ENCODE results near the gene ANKRD10.

The ANKRD10 gene

DNA sequence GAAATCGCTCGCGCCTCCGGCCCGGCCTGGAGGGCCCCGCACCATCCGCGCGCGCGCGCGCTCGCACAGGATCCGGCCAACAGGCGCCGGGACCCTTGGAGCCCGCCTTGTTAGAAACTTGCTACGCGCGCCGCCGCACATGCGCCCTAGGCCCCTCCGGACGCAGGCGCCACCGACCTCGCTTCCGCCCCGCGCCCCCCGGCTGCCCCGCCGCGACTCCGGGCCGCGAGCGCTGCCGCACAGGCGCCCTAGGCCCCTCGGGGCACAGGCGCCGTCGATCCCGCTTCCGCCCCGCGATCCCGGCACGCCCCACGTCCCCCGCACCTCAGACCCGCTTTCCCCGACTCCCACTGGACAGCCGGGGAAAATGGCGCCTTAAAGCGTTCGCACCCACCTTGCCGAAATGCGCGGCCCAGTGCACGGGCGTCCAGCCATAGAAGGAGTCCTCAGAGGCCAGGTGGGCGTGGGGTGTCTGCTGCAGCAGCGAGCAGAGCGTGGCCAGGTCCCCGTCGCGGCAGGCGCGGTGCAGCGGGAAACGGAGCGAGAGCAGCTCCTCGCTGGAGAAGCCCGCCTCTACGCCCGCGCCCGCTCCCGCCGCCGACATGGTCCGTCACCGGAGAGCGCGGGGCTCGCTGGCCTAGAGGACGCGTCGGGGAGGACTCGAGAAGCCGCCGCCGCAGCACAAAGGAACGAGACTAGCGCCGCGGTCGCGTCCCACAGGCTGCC is 375 bp downstream of the ANKRD10 start:
- DNase-seq (ENCODE audit: low read depth): peak; percentile 64

DNA sequence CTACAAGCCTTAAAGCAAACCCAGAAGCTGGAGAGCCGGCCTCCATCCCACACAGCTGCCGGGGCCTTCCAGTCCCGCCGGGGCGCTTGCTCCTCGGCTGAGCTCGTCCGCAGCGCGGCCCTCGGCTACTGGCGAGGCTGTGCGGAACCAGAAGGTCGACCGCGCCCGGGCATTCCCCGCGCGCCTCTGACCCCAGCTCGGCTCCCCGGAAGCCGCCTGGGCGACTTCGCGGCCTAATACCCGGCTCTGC is 863 bp downstream of the ANKRD10 start:
- no peak for DNase-seq (ENCODE audit: low read depth)

DNA sequence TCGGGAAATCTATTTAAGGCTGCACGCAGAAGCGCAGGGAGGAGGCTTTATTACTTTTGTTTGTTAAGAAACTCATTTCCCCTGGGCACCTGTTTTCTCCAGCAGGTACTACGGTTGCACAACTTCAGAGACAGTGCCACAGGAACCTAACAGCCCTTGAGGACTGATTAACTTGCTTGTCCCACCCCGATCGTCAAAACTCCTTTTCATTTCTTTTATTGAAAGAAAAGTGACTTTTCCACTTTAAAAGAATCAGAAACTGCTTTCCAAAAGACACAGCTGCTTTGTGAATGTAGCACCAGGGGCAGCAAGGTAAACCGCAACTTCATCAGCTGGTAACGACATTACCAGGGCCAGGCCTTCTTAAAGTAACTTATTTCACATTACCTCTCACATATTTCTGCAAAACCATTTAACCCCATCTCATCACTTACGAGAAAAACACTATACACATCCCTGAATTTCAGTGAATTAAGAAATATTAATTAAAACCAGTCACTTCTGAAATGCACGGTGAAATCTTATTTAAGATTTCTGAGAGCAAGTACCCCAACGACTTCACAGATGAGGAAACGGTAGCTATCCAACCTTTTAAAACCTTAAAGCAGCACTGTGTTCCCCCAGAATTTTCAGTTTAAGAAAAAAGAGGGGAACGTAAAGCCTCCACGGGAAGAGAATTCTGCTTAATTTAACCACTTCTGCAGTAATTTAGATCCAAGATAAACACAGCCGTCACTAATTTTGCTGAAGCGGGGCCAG is 1.4 kb downstream of the ANKRD10 start:
- no peak for DNase-seq (ENCODE audit: low read depth)

DNA sequence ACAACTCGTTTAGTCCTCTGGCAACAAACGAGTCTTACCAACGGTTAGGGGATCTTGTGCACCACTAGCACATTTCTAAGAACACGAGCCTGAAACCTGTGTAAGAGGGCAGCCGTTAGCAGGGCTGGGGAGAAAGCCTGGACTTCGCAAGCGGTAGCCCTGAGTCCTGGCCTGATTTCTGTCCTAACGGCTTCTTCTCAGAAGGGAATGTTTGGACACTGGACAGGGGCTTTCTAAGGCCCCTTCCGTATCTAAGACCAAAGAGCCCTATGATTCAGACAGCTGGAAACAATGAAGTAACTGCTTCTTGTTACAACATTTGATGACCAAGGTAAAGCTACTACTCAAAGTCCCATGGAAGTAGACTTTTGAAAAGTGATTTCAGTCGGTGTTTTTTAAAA is 2.2 kb downstream of the ANKRD10 start:
- no peak for DNase-seq (ENCODE audit: low read depth)

DNA sequence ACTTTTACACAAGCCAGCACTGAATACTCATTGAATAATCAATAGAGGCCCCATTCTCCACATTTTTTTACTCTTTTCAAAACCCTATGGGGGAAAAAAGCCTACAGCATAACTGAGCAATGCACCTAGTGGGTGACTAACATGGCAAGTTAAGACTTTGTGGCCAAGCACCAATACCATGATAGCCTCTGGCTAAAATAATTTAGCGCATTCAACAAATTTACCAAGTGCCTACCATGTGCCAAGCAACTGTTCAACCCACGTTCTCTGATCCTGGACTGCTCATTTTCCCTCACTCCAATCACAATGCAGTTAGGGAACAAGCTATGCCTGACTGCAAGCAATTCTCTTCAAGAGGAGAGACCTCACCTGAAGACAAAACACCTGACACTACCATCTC is 3.0 kb downstream of the ANKRD10 start:
- no peak for DNase-seq (ENCODE audit: low read depth)

DNA sequence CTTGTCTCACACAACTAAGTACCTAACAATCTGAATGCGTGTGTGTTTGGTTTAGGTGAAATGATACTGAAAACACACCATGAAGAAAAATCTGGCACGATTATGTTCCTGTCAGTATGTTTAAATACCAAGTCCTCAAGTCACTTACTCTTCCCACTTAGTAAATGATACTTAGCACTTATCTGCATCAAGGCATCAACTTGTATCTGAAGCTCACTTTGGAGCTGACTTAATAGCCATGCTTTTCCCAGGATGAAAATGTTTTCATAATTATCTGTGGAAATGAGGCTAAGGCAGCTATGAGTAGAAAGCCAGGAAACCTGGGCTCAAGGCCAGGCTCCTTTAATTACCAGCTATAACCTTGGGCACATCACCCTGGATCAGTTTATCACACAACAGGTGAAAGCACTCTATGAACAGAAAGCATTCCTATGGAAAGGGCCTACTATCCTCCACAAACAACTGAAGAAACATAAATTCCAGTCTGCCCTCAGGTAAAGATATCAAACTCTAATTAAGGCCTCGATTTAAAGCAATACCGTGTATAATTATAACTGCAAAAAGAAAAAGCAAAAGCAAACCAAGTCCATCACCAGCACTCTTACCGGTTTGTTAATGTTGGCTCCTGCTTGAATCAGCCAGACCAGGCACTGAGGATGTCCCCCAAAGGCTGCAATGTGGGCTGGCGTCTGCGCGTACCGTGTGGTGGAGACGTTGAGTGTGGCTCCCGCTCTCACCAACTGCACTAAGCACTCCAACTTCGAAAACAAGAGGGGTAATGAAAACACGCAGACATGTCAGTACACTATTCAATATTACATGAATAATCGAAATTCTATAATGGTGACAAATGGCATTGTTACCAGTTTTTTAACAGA is 4.6 kb downstream of the ANKRD10 start:
- DNase-seq (ENCODE audit: low read depth): no peak

DNA sequence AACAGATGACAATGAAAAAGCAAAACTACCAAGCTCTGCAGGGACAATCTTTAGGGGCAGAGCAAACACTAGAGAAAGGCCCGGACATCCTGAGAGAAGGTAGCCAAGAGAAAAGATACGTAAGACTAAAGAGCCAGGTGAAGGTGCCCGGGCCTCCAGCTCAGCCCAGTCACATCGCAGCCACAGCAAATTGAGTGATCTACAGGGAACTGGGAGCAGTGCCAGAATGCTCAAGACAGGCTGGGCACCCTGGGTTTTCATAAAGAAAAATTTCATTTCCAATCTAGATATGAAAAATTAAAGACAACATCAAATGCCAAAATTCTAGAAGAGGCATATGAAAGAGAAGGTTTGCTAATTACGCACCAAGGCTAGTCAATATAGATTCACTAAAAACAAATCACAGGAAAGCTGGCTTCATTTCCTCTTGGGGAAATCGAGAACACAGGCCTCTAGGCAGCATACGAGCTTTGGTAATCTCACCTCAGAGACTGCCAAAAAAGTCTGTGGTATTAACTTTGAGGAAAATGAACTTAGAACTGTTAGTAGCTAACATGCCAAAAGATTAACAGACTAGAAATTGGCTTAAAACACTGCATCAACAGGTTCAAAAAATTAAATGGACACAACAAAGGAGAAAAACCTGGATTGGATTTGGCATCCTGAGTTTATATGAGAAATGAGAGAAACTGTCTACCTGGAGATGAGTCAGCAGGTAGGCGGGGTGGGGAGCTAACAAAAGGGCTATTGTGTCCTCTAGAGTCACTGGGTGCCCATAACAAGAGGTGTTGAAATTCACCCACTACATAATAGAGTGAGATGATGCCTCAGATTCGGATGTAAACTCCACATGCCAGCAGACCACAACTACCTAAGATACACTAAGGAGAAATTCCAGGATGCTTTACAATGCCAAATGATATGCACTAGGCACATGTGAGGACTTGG is 6.6 kb downstream of the ANKRD10 start:
- no peak for DNase-seq (ENCODE audit: low read depth)

DNA sequence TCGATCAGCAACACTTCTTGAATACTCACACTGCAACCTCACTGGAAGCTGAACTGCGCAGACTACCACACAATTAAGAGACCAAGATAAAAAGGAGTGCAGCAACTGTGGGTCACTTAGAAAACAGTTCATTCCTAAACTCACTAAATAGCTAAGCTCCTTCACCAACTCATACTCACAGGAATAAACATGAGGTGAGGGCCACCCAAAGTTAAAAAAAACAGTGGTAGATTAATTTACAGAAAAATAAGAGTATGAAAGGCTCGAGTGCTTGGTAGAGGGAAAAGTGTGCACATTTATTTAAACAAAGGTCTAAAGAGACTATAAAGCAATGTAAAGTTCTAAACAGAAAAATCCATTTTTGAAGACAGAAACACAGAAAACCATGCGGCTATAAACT is 7.6 kb downstream of the ANKRD10 start:
- DNase-seq (ENCODE audit: low read depth): no peak

DNA sequence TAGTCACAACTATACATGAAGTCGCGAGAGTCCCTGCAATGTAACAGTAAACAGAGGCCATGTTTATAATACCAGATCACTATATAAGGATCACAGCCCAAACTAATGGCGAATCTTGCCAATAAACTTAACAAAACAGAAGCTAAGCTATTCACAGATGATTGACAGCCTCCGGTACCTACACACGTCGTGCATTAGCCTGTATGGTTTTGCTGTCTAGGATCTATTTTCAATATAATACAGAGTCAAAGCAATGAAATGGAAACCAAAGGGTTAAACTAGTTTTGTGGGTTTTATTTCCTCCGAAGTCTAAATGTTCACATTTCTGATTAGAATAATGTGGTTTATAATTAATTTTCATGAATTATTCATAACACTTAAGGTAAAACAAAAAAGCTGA is 10.1 kb downstream of the ANKRD10 start:
- no peak for DNase-seq (ENCODE audit: low read depth)

DNA sequence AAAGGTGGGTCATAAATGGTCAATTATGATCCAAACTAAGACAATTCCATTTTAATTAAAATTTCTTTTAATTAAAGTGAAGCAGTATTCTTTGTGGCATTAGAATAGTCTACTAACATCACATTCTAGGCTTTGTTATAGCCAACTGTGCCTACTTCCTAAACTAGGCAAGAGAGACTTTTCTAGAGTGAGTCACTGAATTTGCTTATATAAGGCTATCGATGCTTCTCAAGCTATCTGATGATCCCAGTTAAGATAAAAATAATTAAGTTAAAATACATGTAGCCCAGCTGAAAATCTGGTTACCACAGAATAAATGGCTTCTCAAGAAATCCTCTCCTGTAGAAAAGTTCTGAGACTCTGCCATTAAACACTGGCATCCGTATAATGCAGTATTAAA is 12.5 kb downstream of the ANKRD10 start:
- no peak for DNase-seq (ENCODE audit: low read depth)

DNA sequence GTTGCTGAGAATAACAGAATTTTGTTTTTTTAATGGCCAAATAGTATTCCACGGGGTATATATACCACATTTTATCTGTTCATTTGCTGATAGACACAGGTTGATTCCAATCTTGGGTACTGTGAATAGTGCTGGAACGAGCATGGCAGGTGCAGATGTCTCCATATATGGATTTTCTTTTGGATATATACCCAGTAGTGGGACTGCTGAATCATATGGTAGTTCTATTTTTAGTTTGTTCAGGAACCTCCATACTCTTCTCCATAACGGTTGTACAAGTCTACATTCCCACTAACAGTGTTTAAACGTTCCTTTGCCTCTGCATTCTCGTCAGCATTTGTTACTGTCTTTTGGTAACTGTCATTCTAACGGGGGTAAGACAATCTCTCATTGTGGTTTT is 17.3 kb downstream of the ANKRD10 start:
- DNase-seq (ENCODE audit: low read depth): no peak

DNA sequence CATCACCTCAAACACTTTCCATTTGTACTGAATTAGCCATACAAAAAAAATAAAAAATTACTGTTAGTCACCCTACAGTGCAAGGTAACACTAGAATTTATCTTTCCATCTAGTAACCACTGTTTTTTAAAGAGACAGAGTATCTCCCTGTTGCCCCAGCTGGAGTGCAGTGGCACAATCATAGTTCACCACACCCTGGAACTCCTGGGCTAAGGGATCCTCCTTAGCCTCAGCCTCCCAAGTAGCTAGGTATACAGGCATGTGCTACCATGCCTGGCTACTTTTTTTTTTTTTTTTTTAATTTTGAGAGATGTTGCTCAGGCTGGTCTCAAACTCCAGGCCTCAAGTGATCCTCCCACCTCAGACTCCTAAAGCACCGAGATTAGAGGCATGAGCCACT is 17.9 kb downstream of the ANKRD10 start:
- DNase-seq (ENCODE audit: low read depth): no peak

DNA sequence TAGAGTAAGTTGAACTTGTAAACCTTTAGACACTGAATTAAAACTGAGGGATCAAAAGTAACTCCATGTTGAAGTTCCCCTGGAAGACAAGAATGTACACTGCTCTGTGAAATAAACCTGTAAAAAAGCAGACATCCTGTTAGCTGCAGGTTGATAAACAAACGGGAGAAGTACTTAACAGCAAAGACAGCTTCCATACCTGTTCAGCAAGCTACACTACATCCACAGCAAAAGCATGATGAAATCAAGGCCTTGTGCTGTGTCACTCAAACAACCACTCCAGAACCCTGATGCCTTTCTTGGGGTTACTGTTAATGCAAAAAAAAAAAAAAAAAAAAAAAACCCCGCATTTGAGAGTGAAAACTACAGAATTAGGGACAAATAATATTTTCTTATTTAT is 20.8 kb downstream of the ANKRD10 start:
- no peak for DNase-seq (ENCODE audit: low read depth)

DNA sequence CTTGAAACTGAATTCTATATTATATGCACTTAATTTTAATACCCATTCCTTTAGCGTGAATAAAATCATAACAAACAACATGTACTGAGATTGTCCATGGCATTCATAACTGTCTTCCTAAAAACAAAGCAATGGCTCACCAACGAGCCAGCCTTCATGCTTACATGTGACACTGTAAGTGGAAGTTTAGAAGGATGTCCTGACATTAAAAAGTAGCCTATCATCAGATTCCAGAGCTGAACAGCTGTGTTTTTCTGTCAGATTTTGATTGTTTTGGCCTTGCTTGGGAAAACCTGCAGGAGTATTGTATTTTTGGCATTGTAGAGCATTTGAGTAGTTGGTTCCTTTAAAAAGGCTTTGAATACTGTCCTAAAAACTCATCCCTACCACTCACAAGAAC is 21.3 kb downstream of the ANKRD10 start:
- DNase-seq (ENCODE audit: low read depth): no peak

DNA sequence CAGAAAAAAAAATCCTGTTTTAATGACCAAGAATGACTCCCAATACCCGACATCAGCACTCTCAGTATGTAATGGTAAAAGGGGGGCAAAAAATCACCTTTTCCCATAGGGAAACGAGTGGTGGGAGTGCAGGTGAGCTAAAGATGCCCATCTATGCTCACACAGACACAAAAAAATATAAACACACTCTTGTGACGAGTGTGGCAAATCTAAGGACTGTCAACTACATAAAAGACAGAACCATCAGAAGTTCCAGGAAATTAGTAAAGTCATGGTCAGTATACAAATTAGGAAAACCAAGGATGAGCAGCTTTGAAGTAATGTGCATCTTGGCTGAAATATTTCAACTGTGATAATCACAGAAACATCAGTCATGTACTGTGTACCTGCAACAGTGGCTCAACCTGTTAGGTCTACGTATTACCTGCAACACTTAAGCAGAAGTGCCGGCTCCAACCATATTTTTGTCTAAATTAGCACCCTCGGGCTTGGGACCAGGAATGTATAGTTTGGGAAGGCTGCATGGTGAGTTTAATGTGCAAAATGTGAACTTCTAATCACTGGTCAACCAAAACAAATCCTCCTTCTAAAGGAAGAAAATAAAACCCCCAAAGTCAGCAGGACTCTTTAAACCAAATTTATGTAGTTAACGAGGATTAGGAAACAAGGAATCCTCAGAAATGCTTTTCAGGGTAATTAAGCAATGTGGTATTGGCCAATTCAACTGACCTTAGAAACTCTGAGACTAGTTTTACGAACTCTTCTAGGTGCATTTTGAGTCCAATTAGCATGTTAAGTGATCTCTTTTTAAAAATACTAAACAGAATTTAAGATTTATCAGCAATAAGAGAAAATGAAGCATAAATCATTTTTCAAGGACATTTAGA is 24.3 kb downstream of the ANKRD10 start:
- no peak for DNase-seq (ENCODE audit: low read depth)

DNA sequence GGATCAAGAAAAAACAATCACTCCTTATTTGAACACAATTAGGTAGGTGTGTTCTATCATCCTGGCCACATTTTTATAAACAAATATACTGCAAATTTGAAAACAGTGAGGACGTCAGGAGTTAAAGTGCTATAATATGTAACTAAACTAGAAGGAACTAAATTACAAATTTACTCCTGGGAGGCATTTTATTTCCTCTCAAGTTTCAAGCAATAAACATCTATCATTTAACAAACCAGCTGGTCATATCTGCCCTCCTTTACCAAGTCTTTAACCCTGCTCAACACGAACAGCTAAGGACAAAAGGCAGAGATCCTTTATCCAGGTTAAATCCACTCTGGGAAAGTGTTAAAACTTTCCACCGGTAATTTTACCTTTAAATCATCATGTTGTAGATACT is 26.5 kb downstream of the ANKRD10 start:
- DNase-seq (ENCODE audit: low read depth): no peak

DNA sequence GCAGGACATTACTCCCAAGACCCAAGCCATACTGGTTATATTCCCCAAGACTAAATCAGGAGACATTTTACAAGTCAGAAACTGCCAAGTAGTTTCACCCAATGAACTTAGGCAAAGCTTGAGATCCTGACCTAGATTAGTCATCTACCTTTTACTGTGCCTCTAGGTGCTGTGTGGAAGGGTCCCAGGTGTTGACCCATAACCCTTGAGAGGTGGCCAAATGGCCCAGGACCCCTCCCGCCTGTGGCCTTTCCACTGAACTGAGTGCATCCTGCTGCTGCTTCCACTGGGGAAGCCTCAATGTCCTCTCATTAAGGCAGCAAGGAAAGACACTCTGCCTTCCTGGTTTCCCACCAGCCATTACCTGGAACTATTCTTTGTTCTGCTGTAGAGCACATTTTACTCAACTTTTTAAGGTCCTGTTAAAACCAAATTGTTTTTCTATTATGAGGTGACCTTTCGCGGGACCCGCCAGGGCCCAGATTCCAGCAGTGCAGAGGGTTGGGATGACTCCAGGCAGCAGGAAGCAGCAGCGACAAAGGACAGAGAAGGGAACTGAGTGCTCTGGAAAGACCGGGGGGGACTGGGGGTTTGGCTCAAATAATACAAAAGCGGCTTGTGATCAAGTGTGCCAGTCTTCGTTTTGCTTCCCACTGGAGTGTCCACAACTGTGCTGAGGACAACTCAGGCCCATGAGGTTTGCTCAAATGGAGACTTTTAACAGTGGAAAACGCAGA is 27.1 kb downstream of the ANKRD10 start:
- DNase-seq (ENCODE audit: low read depth): no peak

DNA sequence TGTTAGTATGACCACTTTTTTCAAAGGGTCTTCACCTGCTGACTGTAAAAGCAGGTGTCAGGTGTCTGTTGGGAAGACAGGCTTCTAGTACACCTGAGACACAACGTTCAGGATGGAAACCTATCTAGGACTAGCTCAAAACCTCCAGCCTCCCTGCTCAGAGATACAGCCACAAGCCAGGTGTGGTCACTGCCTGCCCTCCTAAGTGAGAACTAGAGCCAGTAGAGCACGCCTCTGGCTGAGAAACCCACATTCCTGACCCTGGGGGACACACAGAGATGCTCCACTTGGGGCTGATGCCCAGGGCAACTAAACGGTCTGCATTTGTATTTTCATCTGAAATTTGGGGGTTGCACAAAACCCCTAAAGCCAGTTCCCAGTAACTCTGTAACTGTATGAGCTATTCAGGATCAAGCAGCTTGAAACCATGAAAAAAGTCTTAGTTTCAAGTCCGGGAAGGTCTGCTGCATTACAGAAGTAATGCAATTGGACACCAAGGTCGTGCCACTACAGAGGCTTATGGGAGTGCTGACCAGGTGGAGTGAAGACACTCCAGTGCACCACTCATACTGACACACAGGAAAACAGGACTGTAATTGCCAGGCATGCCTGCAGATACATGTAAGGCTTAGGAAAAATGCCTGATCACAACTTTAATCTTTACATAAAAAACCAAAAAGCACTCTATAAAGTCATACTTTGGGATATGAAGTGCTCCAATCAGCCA is 27.8 kb downstream of the ANKRD10 start:
- DNase-seq (ENCODE audit: low read depth): no peak

Data from stimulated activated CD8-positive, alpha-beta memory T cell treated with anti-CD3 and anti-CD28 coated beads, Interleukin-15, amount 100 ng/mL, for 24 hours (primary cell).